Omental fat pad (tissue), 4 donors: ENCODE measurements around the gene NOC4L. TPM values are rescaled to one million over a fixed set of nuclear protein-coding genes. Genes with fewer than 3 reads are reported as not detected.

Experiments
- ATAC-seq: fragments of 150-250 bp; one replicate; pipeline ENCODE4 v1.9.1; 2016; ENCODE audit warnings: mild to moderate bottlenecking, moderate library complexity; ENCODE audit not compliant: low FRiP score
- DNase-seq: peaks from one replicate; pipeline ENCODE4 v3.0.0-alpha.2; 2019; ENCODE audit warnings: low spot score
- total RNA-seq, 4 donors: library from RNA; depleted of rRNA; stranded (reverse); fragments of >200 nt; gene quantifications; one replicate each; pipeline ENCODE4 v1.1.0, GENCODE V29; 2016
- TF ChIP-seq, protein P1 (sequence below), 3 donors: fragments of 450-650 bp; IDR thresholded peaks; one replicate each; pipeline ENCODE4 v1.5.1; 2016 to 2017; ENCODE audit warnings: antibody characterized with exemption in 3 of 3, mild to moderate bottlenecking in 3 of 3, moderate library complexity in 2 of 3

NOC4L gene
- total RNA-seq, 4 donors from 2014 or later: 6.4 to 16.1 (median 9.3) TPM

GRCh38 chr12:132111654-132112304 lies 32.5 kb upstream of the NOC4L start:
- no peak for ATAC-seq
- TF ChIP-seq, protein P1, sequence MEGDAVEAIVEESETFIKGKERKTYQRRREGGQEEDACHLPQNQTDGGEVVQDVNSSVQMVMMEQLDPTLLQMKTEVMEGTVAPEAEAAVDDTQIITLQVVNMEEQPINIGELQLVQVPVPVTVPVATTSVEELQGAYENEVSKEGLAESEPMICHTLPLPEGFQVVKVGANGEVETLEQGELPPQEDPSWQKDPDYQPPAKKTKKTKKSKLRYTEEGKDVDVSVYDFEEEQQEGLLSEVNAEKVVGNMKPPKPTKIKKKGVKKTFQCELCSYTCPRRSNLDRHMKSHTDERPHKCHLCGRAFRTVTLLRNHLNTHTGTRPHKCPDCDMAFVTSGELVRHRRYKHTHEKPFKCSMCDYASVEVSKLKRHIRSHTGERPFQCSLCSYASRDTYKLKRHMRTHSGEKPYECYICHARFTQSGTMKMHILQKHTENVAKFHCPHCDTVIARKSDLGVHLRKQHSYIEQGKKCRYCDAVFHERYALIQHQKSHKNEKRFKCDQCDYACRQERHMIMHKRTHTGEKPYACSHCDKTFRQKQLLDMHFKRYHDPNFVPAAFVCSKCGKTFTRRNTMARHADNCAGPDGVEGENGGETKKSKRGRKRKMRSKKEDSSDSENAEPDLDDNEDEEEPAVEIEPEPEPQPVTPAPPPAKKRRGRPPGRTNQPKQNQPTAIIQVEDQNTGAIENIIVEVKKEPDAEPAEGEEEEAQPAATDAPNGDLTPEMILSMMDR (IDR thresholded peaks at IDR 0.05): no peak
- DNase-seq: no peak

GRCh38 chr12:132114667-132115066 lies 29.6 kb upstream of the NOC4L start:
- DNase-seq (no peak), ATAC-seq (no peak)
- TF ChIP-seq, protein P1 (IDR thresholded peaks at IDR 0.05): no peak

DNA sequence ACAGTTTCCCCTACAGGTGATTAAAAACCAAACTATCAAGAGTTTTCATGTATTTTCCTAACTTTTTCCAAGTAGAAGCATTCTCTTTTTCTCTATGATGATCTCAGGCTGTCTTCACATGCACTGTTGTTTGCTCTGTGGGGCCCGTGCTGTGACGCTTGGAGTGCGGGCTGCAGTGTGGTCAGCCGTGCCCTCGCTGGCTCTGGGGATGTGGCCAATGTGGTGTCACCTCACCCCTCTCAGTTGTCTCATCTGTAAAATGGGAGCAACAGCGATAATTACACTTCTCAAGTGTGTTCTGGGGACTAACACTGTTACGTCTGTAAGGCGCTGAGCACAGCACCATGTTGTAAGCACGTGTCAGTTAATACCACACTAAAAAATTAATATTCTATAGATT lies 28.8 kb upstream of the NOC4L start:
- ATAC-seq: no peak
- TF ChIP-seq, protein P1 (IDR thresholded peaks at IDR 0.05): no peak

GRCh38 chr12:132116709-132117557 lies 27.3 kb upstream of the NOC4L start:
- TF ChIP-seq, protein P1 (IDR thresholded peaks at IDR 0.05): no peak
- DNase-seq: no peak

More for the DNA sequence above, 28.8 kb upstream of the NOC4L start:
- no peak for DNase-seq

DNA sequence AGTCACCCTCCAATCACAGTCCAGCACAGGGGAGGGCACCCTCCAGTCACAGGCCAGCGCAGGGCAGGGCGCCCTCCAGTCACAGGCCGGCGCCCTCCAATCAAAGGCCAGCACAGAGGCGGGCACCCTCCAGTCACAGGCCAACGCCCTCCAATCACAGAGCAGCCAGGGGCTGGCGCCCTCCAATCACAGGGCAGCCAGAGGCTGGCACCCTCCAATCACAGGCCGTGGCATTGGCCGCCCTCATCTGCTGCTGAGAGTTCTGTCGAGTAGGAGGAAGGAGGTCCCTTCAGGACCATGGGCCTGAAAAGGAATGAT lies 26.7 kb upstream of the NOC4L start:
- TF ChIP-seq, protein P1 (IDR thresholded peaks at IDR 0.05): no peak
- ATAC-seq: no peak
- no peak for DNase-seq

More at GRCh38 chr12:132116709-132117557, 27.3 kb upstream of the NOC4L start:
- ATAC-seq: no peak

DNA sequence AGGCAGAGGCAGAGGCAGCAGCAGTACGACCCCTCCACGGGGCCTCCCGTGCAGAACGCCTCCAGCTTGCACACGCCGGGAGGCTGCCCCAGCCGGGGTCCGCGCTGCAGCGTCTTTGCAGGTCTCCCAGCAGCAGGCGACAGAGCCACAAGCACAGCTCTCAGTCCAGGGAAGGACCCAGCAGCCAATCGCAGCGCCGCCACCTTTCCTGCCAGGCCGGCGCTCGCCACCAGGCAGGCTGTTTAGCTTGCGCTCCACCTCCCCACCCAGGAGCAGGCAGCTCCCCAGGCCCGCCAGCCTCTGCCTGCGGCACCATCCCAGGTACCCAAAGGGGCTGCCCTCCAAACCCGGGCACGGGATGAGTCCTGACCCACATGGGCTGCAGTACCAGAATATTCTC lies 25.4 kb upstream of the NOC4L start:
- TF ChIP-seq, protein P1 (IDR thresholded peaks at IDR 0.05): no peak
- DNase-seq: no peak
- ATAC-seq: no peak
